ENCODE results near the gene SAFB.

SAFB gene

DNA sequence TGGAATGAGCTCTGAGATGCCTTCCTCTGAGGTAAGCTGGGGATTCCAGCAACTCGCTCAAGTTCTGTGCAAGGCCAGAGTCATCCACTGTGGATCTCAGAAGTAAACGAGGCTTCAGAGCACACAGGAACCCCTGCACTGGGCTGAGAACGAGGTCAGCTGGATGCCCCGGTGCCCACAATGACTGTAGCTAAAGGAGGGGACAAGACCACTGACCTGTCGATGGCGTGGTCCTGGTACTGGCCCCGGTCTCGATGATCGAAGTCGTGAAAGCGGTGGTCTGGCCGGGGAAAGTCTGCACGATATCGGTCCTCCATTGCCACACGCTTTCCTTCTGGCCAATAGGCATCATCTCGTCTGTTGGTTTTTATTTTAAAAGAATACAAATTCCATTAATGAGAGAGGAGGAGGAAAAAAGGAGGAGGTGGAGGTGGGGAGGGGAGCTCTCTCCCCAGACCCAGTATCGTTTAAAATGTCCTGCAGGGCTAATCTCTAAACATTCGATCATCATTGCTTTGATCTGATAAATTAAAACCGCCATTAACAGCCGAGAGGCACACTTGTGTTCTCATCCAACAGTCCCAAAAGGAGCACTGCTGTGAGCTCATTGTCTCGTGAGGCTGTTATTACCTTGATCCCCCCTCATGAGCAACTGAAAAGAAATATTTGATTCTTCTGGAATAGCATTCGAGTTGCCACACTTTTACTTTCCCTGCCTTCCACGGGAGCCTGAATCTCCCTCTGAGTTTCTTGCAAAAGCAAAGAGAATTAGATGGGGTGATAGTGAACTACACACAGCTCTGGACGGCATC is 30.1 kb upstream of the SAFB start:
- peaks cover 96% of the 10 kb centered on the region for H3K36me3 ChIP-seq (ENCODE audit: insufficient read depth, low read length)
- no peak for DNase-seq (ENCODE audit: low read depth, low spot score)
- TF ChIP-seq POLR2AphosphoS5 (IDR thresholded peaks at IDR 0.05; ENCODE audit: borderline replicate concordance, low read depth, low read length) (no peak), FOXP2 (optimal IDR thresholded peaks at IDR 0.05; ENCODE audit: control extremely low read depth, extremely low read length, insufficient read depth) (no peak), EZH2 (IDR thresholded peaks at IDR 0.05) (no peak)

DNA sequence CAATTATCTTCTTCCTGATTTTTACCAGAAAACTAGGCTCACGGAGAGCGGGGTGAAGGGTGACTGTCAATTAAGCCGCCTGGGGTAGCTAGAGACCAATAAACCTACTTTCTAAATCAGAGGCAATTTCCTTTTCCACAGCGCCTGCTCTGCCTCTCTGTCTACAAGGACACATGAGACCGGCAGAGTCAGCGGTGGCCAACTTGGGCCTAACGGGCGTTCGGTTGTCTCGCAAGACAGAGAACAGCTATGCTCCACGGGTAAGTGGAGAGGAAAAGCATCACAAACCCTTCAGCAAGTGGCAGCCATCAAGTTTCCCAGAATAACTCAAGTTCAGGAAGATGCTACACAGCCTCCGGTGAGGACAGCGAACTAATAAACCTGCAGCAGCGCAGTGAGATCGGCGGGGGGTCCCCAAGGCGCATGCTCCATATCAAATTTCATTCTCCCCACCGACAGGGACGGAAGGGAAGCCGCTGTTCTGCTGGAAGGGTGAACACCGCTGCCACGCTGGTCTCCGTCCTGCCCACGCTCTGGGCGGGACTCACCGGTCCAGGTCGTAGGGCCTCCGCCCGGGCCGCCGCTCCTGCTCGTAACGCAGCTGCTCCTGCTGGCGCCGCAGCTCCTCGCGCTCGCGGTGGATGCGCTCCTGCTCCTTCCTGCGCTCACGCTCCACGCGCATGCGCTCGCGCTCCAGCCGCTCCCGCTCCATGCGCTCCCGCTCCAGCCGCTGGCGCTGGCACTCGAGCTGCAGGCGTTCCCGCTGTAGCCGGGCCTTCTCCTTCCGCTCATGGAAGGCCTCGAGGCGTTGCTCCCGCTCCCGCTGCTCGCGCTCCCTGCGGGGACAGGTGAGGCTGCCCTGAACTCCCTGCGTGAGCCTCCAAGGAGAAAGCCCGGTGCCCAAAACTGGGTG is 29.3 kb upstream of the SAFB start:
- H3K27ac ChIP-seq = no peak overlapping the region
- TF ChIP-seq POLR2AphosphoS5 (IDR thresholded peaks at IDR 0.05; ENCODE audit: borderline replicate concordance, low read depth, low read length) = no peak
- no peak for TF ChIP-seq FOXP2 (optimal IDR thresholded peaks at IDR 0.05; ENCODE audit: control extremely low read depth, extremely low read length, insufficient read depth)
- TF ChIP-seq EZH2 (IDR thresholded peaks at IDR 0.05) = no peak
- H3K9ac ChIP-seq (ENCODE audit: insufficient read length) = no peak overlapping the region
- no peaks in the 10 kb centered on the region for H3K9me3 ChIP-seq (ENCODE audit: low read depth, low read length)
- no peak overlapping the region for H3K4me3 ChIP-seq
- DNase-seq (ENCODE audit: low read depth, low spot score) = no peak
- H3K36me3 ChIP-seq (ENCODE audit: insufficient read depth, low read length) = peaks cover 96% of the 10 kb centered on the region

More for the DNA sequence above, 30.1 kb upstream of the SAFB start:
- no peak overlapping the region for H3K27ac ChIP-seq
- no peaks in the 10 kb centered on the region for H3K9me3 ChIP-seq (ENCODE audit: low read depth, low read length)
- no peak overlapping the region for H3K4me3 ChIP-seq
- H3K9ac ChIP-seq (ENCODE audit: insufficient read length) = no peak overlapping the region

DNA sequence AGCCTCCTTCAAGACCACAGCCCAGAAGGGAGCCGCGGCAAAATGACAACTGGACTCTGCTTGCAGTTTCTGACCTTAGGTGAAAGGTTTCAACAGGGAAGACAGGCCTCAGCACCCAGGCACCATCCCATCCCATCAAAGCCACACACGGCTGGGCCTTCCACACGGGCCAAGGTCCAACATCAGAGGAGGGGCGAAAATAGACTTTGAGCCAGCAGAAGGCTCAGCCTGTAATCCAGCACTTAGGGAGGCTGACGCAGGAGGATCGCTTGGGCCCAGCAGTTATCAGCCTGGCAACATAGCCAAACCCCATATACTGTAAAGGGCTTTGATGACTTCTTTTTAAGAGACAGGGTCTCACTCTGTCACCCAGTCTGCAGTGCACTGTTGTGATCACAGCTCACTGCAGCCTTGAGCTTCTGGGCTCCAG is 28.3 kb upstream of the SAFB start:
- no peaks in the 10 kb centered on the region for H3K9me3 ChIP-seq (ENCODE audit: low read depth, low read length)
- H3K4me3 ChIP-seq = no peak overlapping the region
- H3K9ac ChIP-seq (ENCODE audit: insufficient read length) = no peak overlapping the region
- no peak overlapping the region for H3K27ac ChIP-seq
- H3K36me3 ChIP-seq (ENCODE audit: insufficient read depth, low read length) = peaks cover 97% of the 10 kb centered on the region
- TF ChIP-seq EZH2 (IDR thresholded peaks at IDR 0.05) = no peak
- TF ChIP-seq FOXP2 (optimal IDR thresholded peaks at IDR 0.05; ENCODE audit: control extremely low read depth, extremely low read length, insufficient read depth) = no peak
- TF ChIP-seq POLR2AphosphoS5 (IDR thresholded peaks at IDR 0.05; ENCODE audit: borderline replicate concordance, low read depth, low read length) = no peak
- no peak for DNase-seq (ENCODE audit: low read depth, low spot score)

DNA sequence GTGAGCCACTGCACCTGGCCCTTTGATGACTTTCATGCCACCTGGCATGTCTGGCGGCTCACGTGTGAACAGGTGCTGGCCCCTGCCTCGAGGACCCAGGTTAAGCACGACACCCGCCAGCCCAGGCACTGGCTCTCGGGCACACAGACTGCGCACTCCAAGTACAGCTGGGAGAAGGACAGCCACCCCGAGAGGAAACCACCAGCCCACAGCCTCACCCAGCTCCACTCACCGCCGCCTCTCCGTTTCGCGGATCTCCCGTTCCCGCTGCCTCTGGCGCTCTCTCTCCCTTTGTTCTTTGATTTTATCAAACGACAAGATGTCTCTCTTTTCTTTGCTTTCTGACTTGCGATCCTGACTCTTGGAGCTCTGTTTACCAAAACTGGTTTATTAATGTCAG is 27.8 kb upstream of the SAFB start:
- no peak overlapping the region for H3K9ac ChIP-seq (ENCODE audit: insufficient read length)
- no peak for DNase-seq (ENCODE audit: low read depth, low spot score)
- H3K4me3 ChIP-seq = no peak overlapping the region
- peaks cover 97% of the 10 kb centered on the region for H3K36me3 ChIP-seq (ENCODE audit: insufficient read depth, low read length)
- H3K27ac ChIP-seq = no peak overlapping the region
- TF ChIP-seq POLR2AphosphoS5 (IDR thresholded peaks at IDR 0.05; ENCODE audit: borderline replicate concordance, low read depth, low read length) = no peak
- TF ChIP-seq EZH2 (IDR thresholded peaks at IDR 0.05) = no peak
- TF ChIP-seq FOXP2 (optimal IDR thresholded peaks at IDR 0.05; ENCODE audit: control extremely low read depth, extremely low read length, insufficient read depth) = no peak
- H3K9me3 ChIP-seq (ENCODE audit: low read depth, low read length) = no peaks in the 10 kb centered on the region

DNA sequence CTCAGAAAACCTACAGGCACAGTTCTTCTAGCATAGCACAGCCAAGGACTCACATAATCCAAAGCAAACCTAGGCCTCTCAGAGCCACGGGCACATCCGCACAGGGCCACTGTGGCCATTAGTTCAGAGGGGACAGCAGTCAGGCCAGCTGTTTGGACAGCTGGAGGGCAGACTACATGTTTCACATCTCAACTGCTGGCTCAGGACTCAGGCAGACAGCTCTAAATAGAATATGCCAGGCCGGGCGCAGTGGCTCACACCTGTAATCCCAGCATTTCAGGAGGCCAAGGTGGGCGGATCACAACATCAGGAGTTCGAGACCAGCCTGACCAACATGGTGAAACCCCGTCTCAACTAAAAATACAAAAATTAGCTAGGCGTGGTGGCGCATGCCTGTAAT is 27.1 kb upstream of the SAFB start:
- Histone ChIP-seq H3K9ac (ENCODE audit: insufficient read length) (no peak overlapping the region), H3K4me3 (no peak overlapping the region), H3K36me3 (ENCODE audit: insufficient read depth, low read length) (peaks cover 97% of the 10 kb centered on the region), H3K9me3 (ENCODE audit: low read depth, low read length) (no peaks in the 10 kb centered on the region), H3K27ac (no peak overlapping the region)
- TF ChIP-seq POLR2AphosphoS5 (IDR thresholded peaks at IDR 0.05; ENCODE audit: borderline replicate concordance, low read depth, low read length) (no peak), EZH2 (IDR thresholded peaks at IDR 0.05) (no peak), FOXP2 (optimal IDR thresholded peaks at IDR 0.05; ENCODE audit: control extremely low read depth, extremely low read length, insufficient read depth) (no peak)
- no peak for DNase-seq (ENCODE audit: low read depth, low spot score)

DNA sequence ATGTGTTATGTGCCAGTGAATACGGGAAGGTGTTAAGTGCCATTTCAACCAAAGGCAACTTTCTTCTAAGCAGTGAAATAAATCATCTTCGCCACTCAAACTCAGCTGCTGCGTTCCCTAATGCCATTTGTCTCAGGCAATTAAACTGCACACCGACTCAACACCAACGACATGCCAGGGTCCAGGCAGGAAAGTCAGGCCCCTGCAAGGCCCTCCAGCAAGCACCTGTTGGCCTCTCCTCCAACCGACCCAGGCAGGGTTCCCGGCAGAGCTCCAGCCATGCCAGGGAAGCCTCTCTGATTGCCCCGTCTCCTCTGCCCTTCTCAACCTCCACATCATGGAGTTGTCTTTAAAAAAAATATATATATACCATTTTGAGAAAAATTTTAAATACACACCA is 22.1 kb upstream of the SAFB start:
- Histone ChIP-seq H3K9me3 (ENCODE audit: low read depth, low read length) (no peaks in the 10 kb centered on the region), H3K36me3 (ENCODE audit: insufficient read depth, low read length) (peaks cover 90% of the 10 kb centered on the region), H3K27ac (no peak overlapping the region), H3K4me3 (no peak overlapping the region), H3K9ac (ENCODE audit: insufficient read length) (no peak overlapping the region)
- TF ChIP-seq EZH2 (IDR thresholded peaks at IDR 0.05) = no peak
- no peak for TF ChIP-seq POLR2AphosphoS5 (IDR thresholded peaks at IDR 0.05; ENCODE audit: borderline replicate concordance, low read depth, low read length)
- no peak for TF ChIP-seq FOXP2 (optimal IDR thresholded peaks at IDR 0.05; ENCODE audit: control extremely low read depth, extremely low read length, insufficient read depth)
- no peak for DNase-seq (ENCODE audit: low read depth, low spot score)

DNA sequence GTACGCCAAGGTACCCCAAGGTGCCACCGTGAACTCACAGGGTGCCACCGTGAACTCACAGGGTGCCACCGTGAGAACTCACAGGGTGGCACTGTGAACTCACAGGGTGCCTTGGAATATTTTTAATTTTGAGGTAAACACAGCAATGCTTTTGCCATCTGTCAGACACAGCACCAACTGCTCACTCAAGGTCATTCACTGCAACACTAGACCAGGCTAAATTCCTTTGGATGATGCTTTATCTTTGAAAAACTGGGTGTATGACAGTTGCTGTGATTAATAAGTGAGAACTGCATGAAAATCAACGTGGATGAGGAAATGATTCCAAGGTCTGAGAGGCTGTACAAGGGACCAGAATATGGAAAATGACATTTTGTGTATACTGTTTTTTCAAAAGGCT is 19.3 kb upstream of the SAFB start:
- no peak for TF ChIP-seq EZH2 (IDR thresholded peaks at IDR 0.05)
- TF ChIP-seq POLR2AphosphoS5 (IDR thresholded peaks at IDR 0.05; ENCODE audit: borderline replicate concordance, low read depth, low read length) = no peak
- TF ChIP-seq FOXP2 (optimal IDR thresholded peaks at IDR 0.05; ENCODE audit: control extremely low read depth, extremely low read length, insufficient read depth) = no peak
- Histone ChIP-seq H3K36me3 (ENCODE audit: insufficient read depth, low read length) (peaks cover 89% of the 10 kb centered on the region), H3K4me3 (no peak overlapping the region), H3K9me3 (ENCODE audit: low read depth, low read length) (no peaks in the 10 kb centered on the region), H3K27ac (no peak overlapping the region), H3K9ac (ENCODE audit: insufficient read length) (no peak overlapping the region)
- no peak for DNase-seq (ENCODE audit: low read depth, low spot score)

DNA sequence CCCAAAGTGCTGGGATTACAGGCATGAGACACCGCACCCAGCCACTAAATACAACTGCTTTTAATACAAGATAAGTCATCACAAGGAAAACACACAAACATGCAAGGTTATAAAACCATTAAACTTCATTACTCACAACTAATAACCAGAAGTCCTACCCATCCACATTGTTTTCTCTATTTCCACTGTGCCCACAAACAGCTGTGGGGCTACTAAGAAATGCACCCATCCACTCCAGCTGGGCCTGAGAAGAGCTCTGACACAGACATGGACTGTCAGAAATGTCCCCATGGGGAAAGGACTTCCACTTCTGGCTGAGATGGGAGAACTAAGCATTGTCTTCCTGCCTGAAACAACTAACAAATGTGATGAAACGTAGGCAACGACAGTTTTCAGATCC is 17.5 kb upstream of the SAFB start:
- H3K9ac ChIP-seq (ENCODE audit: insufficient read length) = no peak overlapping the region
- H3K36me3 ChIP-seq (ENCODE audit: insufficient read depth, low read length) = peaks cover 89% of the 10 kb centered on the region

More for the DNA sequence above, 17.5 kb upstream of the SAFB start:
- Histone ChIP-seq H3K9me3 (ENCODE audit: low read depth, low read length) (no peaks in the 10 kb centered on the region), H3K4me3 (no peak overlapping the region), H3K27ac (no peak overlapping the region)
- TF ChIP-seq FOXP2 (optimal IDR thresholded peaks at IDR 0.05; ENCODE audit: control extremely low read depth, extremely low read length, insufficient read depth) (no peak), POLR2AphosphoS5 (IDR thresholded peaks at IDR 0.05; ENCODE audit: borderline replicate concordance, low read depth, low read length) (no peak), EZH2 (IDR thresholded peaks at IDR 0.05) (no peak)
- DNase-seq (ENCODE audit: low read depth, low spot score) = no peak
